ENCODE results near the gene LSP1.

LSP1 gene

DNA sequence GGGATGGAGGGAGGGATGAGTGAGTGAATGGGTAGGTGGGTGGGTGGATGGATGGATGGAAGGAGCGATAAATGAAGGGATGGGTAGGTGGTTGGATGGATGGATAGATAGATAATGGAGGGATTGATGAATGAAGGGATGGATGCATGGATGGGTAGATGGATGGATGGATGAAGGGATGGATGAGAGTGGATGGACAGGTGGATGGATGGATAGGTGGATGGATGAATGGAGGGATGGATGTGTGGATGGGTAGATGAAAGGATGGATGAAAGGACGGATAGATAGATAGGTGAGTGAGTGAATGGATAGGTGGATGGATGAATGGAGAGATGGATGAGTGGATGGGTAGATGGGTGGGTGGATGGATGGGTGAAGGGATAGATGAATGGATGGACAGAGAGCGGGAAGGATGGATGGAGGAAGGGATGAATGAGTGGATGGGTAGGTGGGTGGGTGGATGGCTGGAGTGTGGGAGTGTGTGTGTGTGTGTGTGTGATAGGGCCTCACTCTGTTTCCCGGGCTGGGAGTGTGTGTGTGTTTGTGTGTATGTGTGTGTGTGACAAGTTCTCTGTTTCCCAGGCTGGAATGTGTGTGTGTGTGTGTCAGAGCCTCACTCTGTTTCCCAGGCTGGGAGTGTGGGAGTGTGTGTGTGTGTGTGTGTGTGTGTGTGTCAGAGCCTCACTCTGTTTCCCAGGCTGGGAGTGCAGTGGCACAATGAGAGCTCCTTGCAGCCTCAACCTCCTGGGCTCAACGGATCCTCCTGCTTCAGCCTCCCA, 40.9 kb downstream of the LSP1 start:
- no peak for DNase-seq

- no peak for DNase-seq
Measured at GRCh38 chr11:1894759-1895158, 41.9 kb downstream of the LSP1 start.

DNA sequence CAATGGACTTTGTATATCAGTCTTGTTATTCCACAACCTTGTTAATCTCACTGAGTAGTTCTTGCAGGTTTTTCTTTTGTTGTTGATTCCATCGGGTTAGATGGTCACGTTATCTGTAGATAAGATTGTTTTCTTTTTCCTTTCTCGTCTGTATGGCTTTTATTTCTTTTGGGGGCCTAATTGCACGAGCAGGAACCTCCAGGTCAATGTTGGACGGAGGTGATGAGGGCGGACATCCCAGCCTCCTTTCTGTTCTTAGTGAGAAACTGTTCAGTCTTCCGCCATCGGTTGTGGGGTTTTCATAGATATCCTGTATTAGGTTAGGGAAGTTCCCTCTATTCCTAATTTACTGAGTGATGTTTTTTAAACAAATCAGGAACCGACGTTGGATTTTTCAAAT, 43.6 kb downstream of the LSP1 start:
- no peak for DNase-seq

GRCh38 chr11:1896923-1897322, 44.0 kb downstream of the LSP1 start:
- DNase-seq, result no peak

DNA sequence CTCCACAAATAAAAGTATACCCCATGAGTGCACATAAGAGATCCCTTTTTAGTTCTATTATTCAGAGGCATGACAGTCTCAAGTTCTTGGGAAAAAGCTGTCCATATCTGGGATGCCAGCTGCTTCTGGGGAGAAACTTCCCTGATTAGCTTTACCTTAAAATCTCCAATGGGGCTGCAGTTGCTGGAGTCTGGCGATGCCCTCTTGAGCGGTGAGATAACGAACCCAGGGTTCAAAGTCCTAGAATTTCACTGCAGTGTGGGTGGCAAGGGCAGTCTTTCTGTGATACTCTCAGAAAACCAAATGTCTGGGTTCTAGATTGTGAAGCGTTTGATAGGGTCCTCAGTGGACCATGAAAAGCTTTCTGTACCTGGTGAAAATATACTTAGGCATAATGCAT, 46.2 kb downstream of the LSP1 start:
- no peak for DNase-seq

DNA sequence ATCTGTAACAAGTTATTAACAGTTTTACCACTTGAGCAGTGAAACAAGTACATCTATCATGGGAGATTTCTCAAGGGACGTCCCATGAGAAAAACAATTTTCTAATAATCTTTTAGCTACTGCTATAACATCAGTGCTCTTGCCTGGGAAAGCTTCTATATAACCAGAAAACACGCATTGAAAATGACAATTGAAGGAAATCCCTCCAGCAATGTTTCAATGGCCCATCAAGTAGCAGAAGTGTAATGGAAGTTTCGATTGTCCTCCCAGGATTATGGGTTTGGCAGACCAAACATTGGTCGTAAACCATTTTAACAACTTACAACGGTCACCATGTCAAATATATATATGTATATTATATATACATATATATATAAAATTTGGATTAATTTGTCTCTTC, 46.8 kb downstream of the LSP1 start:
- DNase-seq, result no peak

GRCh38 chr11:1906181-1906580, 53.3 kb downstream of the LSP1 start:
- DNase-seq, result no peak

DNA sequence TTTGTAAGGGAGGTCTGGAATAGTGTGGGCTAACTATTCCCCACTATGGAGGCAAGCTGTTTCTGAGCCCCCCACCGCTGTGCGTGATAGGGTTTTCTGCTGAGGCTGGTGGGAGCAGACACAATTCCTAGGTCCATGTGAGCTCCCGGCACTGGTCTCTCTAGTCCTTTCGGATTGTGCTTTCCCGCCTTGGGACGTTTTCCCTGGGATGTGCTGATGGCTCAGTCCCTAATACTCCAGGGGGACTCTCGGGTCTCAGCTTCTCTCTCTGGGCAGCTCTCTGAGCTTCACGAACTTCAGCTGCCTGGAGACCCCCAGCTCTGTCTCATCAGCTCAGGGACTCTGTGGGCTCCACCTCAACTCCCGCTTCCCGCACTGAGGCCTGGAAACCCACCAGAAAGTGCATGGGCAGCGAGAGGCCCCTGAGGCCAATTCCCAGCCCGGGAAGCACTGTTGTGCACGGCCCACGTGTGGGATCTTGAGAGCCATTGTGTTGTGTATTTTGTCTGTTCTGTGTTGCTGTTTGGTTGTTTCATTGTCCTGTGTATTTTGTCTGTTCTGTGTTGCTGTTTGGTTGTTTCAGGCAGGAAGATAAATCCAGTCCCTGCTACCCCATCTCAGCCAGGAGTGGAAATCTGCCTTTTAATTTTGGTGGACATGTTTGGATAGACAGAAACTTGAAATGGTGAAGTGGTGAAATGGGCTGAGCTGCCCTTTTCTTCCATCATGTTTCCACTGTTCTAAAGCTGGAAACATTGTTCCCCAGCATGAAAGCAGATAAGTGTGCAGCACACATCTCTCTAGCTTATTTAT, 53.9 kb downstream of the LSP1 start:
- DNase-seq, result no peak

DNA sequence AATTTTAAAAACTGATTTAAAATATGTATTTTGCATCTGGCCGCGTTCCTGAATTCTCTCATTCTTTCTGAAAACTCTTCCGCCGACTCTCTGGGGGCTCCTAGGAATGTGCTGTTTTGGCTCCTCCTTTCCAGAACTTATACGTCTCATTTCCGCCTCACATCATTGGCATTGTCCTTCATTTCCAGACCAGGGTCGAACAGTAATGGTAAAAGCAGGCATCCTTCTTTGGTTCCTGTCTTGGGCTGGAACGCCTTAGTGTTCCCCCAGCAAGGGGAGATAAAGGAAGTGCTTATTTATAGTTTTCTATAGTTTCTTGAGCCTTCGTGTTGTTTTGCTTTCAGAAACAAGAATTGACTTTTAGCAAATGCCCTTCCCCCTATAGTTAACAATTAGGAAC, 55.7 kb downstream of the LSP1 start:
- no peak for DNase-seq

- no peak for DNase-seq
Measured at GRCh38 chr11:1909524-1909923, 56.6 kb downstream of the LSP1 start.

DNA sequence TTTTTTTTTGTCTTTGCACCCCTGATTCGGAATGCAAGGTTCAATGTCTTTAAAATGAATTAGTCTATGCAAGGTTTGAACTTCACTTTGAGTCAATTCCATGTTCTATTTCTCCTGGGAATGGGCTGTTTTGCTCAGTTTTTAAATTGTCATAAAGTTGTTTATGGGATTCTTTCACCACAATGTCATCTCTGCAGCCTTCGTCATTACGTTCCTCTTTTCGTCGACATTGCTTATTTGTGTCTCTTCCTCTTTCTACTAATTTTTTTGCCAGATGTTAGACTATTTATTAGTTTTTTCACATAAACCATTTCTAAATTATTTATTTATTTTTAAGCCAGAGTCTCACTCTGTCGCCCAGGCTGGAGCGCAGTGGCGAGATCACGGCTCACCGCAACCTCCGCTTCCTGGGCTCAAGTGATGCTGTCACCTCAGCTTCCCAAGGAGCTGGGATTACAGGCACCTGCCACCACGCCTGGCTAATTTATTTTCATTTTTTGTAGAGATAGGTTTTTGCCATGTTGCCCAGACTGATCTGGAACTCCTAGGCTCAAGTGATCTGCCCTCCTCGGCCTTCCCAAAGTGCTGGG, 59.5 kb downstream of the LSP1 start:
- no peak for DNase-seq

- DNase-seq, result no peak
Measured at GRCh38 chr11:1913271-1914060, 60.6 kb downstream of the LSP1 start.

DNA sequence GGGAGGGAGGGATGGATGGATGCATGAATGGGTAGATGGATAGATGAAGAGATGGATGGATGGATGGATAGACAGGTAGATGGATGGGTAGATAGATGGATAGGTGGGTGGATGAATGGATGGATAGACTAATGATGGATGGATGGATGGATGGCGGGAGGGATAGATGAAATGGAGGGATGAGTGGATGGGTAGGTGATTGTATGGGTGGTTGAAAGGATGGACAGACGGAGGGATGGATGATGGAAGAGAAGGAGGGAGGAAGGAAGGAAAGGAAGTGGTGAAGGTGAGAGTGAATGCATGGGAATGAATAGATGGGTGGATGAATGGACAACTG, 62.9 kb downstream of the LSP1 start:
- DNase-seq, result no peak

GRCh38 chr11:1916132-1916985, 63.5 kb downstream of the LSP1 start:
- DNase-seq, result no peak

DNA sequence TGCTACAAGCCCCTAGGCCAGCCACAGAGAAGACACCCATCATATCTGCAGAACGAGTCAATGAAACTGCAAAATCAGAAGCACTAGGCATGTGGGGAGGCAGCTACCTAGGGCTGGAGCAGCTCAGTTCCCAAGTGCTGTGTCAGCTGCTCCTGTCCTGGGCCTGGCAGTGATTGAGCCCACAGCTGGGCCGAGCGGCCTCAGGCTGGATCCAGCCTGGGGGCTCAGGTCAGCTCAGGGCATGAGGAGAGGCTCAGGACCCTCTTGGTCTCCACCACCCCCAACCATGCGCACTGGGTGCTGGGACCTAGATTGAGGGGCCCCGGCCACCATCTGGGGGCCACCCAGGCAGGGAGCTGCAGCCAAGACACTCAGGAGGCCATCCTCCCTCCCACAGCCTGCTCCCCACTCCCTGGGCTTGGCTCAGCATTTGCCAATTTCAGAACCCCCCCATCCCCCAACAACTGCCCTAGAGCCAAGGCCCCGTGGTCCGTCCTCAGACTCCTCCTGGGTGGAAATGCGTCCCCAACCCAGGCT, 64.2 kb downstream of the LSP1 start:
- DNase-seq, result no peak

DNA sequence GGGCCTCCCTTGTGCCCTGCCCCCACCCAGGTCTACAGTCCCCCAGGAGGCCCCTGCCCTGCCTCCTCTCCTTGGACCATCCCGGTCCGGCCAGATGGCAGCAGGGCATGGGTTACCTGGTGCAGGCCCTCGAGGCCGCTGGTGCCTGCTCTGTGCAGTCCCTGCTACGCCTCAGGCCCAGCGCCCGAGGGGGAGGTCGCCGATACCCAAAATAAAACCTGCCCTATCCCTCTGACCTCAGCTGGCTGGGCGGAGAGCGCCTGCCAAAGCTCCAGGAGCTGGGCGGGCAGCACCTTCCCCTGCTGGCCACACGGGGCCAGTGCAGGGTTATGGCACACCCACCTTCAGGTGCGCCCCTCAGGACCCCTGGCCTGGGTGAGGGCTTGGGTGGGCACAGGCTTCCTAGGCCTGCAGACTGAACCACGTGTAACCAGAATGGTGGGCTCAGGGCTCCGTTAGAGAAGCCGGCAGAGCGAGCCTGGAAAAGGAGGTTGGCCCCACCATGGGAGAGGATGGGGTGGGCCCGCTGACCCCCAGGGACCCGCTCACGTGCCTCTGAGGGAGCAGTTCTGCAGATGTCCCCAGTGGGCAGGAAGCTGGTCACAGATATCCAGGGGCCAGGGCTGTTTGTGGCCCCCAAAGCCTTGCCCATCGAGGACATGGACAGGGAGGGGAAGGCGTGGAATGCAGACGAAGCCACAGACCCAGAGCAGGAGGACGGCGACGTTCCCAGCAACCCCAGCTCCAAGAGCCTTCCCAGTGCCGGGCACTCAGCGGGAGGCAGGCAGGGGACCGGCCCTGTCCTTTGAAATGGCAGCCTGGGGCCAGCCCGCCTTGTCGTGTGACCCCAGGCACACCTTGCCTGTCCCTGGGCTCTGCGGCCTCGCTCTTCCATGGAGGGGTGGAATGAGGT, 64.9 kb downstream of the LSP1 start:
- no peak for DNase-seq

- DNase-seq, result no peak
Measured at GRCh38 chr11:1918436-1919315, 65.8 kb downstream of the LSP1 start.

- DNase-seq, result no peak
Measured at GRCh38 chr11:1919391-1920127, 66.7 kb downstream of the LSP1 start, which contains the start of gene TNNT3. TSS of gene TNNT3 (plus strand) at chr11:1919703. CDS start at chr11:1922875, 3,172 bp downstream.

Measured in DMS 273 treated with DMSO at 0.1 percent for 48 hours (cell line).